HCT116 (cell line): ENCODE measurements around the gene ARRDC3. TPM values are rescaled to one million over a fixed set of nuclear protein-coding genes. Genes with fewer than 3 reads are reported as not detected.
A peak's percentile ranks its signal among the peaks of the same experiment; 100 is the strongest.

ENCODE experiments used
- ATAC-seq: fragments of 200-7000 bp; cut with Tn5 transposase; 2 replicates; pipeline ENCODE4 v1.9.1; 2020; ENCODE audit warnings: mild to moderate bottlenecking, moderate library complexity
- BruUV-seq: library from RNA; stranded (reverse); fragments of 400-500 nt; replicated peaks from 2 replicates; lab custom pipeline; 2021; lab: Mats Ljungman, UMichigan
- CTCF ChIA-PET: fragments of 300-600 bp; sonication (Branson Sonifier 250); formaldehyde crosslinking; loops from one replicate; lab custom pipeline; 2021; ENCODE audit warnings: antibody characterized with exemption; lab: Charles Lee
- POLR2A ChIA-PET: fragments of 300-600, 350-600 bp; sonication (Branson Sonifier 250); formaldehyde crosslinking; loops from one replicate; lab custom pipeline; 2021; ENCODE audit warnings: antibody characterized with exemption; lab: Charles Lee
- RAD21 ChIA-PET, 2 experiments: fragments of 300-600 bp; sonication (Branson Sonifier 250); formaldehyde crosslinking; loops; one replicate each; lab custom pipeline; 2023; ENCODE audit warnings: low total read pairs in 2 of 2; ENCODE audit not compliant: uncharacterized antibody in 2 of 2, unreplicated experiment in 2 of 2, low non-redundant PET in 1 of 2; lab: Charles Lee
- DNase-seq: peaks from one replicate; pipeline ENCODE4 v3.0.0-alpha.2; 2010; ENCODE audit warnings: low read depth, low spot score
- H2AFZ ChIP-seq: fragments of 200-600 bp; shearing (Covaris generic), sonication (generic); 2 replicates; pipeline ENCODE4 v1.6.1; 2017; ENCODE audit warnings: low read depth, mixed run types, mixed read lengths, antibody characterized with exemption, low read length; ENCODE audit not compliant: poor library complexity, severe bottlenecking
- H3K27ac ChIP-seq: 2 replicates; pipeline ENCODE4 v1.5.1; 2012; ENCODE audit warnings: low read depth, low read length
- H3K27me3 ChIP-seq: fragments of 200-600 bp; sonication (generic); 2 replicates; pipeline ENCODE4 v1.6.1; 2016; ENCODE audit warnings: mixed run types, low read length, mixed read lengths; ENCODE audit not compliant: insufficient read depth
- H3K36me3 ChIP-seq, 2 experiments: fragments of 200-500 bp in 1 of 2; fragments of 200-600 bp in 1 of 2; sonication (Bioruptor generic) in 1 of 2; sonication (generic) in 1 of 2; 2 replicates each; pipeline versions ENCODE4 v1.5.1 to v1.6.1; 2014 to 2016; ENCODE audit warnings: low read length in 2 of 2, inconsistent platforms in 1 of 2, mixed read lengths in 1 of 2, mixed run types in 1 of 2; ENCODE audit not compliant: insufficient read depth in 2 of 2, control insufficient read depth in 1 of 2
- H3K4me1 ChIP-seq, 2 experiments: fragments of 200-600 bp in 1 of 2; sonication (generic) in 1 of 2; 2 replicates each; pipeline versions ENCODE4 v1.5.1 to v1.6.1; 2012 to 2017; ENCODE audit warnings: low read length in 2 of 2, inconsistent platforms in 1 of 2, mild to moderate bottlenecking in 1 of 2, mixed read lengths in 1 of 2, mixed run types in 1 of 2, moderate library complexity in 1 of 2; ENCODE audit not compliant: insufficient read depth in 2 of 2, control insufficient read depth in 1 of 2
- H3K4me2 ChIP-seq: fragments of 200-600 bp; sonication (generic); 2 replicates; pipeline ENCODE4 v1.6.1; 2017; ENCODE audit warnings: mixed run types, low read length, mixed read lengths
- H3K4me3 ChIP-seq, 2 experiments: fragments of 200-600 bp in 1 of 2; sonication (generic) in 1 of 2; replicated peaks in 1 of 2; 2 replicates each; pipeline ENCODE4 v1.5.1; 2011 to 2016; ENCODE audit warnings: low read length in 2 of 2, control low read depth in 1 of 2, low read depth in 1 of 2, mild to moderate bottlenecking in 1 of 2, mixed read lengths in 1 of 2, mixed run types in 1 of 2
- H3K79me2 ChIP-seq: fragments of 200-600 bp; sonication (generic); 2 replicates; pipeline ENCODE4 v1.6.1; 2017; ENCODE audit warnings: mild to moderate bottlenecking, mixed run types, low read length, moderate library complexity, mixed read lengths; ENCODE audit not compliant: insufficient read depth
- H3K9ac ChIP-seq: fragments of 200-600 bp; sonication (generic); 2 replicates; pipeline ENCODE4 v1.6.1; 2016; ENCODE audit warnings: low read length, mixed read lengths
- H3K9me2 ChIP-seq: fragments of 200-600 bp; sonication (generic), shearing (Covaris generic); 2 replicates; pipeline ENCODE4 v1.6.1; 2017; ENCODE audit warnings: mixed run types, mild to moderate bottlenecking, moderate library complexity; ENCODE audit not compliant: insufficient read depth
- H3K9me3 ChIP-seq, 2 experiments: fragments of 200-500 bp in 1 of 2; fragments of 200-600 bp in 1 of 2; sonication (Bioruptor generic) in 1 of 2; sonication (generic) in 1 of 2; 2 replicates each; pipeline ENCODE4 v1.6.1; 2014 to 2017; ENCODE audit warnings: low read length in 2 of 2, mixed read lengths in 2 of 2, inconsistent platforms in 1 of 2, low read depth in 1 of 2, mild to moderate bottlenecking in 1 of 2, mixed run types in 1 of 2, moderate library complexity in 1 of 2; ENCODE audit not compliant: control insufficient read depth in 1 of 2, insufficient read depth in 1 of 2
- H4K20me1 ChIP-seq: fragments of 200-600 bp; sonication (generic), shearing (Covaris generic); 2 replicates; pipeline ENCODE4 v1.6.1; 2017; ENCODE audit warnings: mixed run types, mild to moderate bottlenecking, moderate library complexity; ENCODE audit not compliant: insufficient read depth
- CEBPB ChIP-seq: IDR thresholded peaks from 2 replicates; pipeline ENCODE4 v1.6.1; 2012; ENCODE audit warnings: low read depth
- ELF1 ChIP-seq: IDR thresholded peaks from 2 replicates; pipeline ENCODE4 v1.6.1; 2012; ENCODE audit warnings: low read depth, borderline replicate concordance
- POLR2AphosphoS5 ChIP-seq: IDR thresholded peaks from 2 replicates; pipeline ENCODE4 v1.6.1; 2011; ENCODE audit warnings: mild to moderate bottlenecking, low read depth, low read length, moderate library complexity
- SP1 ChIP-seq: IDR thresholded peaks from 2 replicates; pipeline ENCODE4 v1.6.1; 2012; ENCODE audit warnings: low read depth
- ZNF274 ChIP-seq: fragments of 200-500 bp; sonication (Bioruptor generic); IDR thresholded peaks from 2 replicates; pipeline ENCODE4 v1.6.1; 2014; ENCODE audit warnings: mild to moderate bottlenecking, low read depth, low read length, inconsistent platforms
- intact Hi-C: fragments of 100-400 bp; cut with micrococcal nuclease; formaldehyde crosslinking; loops from 2 replicates; pipeline ENCODE4 v1.10.0; 2022
- total RNA-seq: library from RNA; stranded (reverse); gene quantifications from one replicate; pipeline ENCODE4 v1.2.1, GENCODE V29; 2021; ENCODE audit not compliant: unreplicated experiment

The ARRDC3 gene
- total RNA-seq, 1 experiment from 2014 or later: 41.5 TPM

DNA sequence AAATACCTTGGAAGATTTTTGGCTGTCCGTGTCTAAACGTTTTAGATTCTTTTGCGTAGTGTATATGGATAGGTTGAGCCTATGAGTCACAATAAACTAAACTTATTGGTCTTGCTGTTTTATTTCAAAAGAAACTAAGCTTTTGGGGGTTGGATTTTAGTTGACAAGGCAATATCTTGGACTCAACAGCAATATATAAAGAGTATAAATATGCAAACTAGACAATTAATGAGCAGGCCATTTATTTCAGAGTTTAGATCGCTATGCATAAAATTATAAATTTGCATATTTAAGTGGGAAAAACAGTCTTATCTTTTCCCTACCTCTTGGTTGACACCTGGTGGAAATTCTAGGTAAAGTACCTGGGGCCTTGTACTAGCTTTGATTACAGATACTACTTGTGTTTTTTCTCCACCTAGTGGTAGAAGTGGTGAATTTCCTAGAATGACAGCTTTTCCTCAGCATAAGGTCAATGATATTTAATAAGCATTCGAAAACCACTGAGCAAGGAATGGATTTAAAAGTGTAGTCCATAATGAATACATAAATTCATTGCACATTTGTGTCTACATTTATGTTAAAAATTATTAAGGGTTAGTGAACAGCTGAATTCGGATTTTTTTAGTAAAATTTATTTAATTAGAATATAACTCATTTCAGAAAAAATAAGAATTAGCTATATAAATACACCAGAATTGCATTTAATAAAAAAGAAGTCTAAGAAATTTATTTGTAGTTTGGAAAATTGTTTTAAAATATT is 1.7 kb upstream of the ARRDC3 start (continued):
- TF ChIP-seq POLR2AphosphoS5: no peak
- no peak for TF ChIP-seq ELF1
- TF ChIP-seq ZNF274: no peak
- TF ChIP-seq, all 23 proteins: peak for 3

DNA sequence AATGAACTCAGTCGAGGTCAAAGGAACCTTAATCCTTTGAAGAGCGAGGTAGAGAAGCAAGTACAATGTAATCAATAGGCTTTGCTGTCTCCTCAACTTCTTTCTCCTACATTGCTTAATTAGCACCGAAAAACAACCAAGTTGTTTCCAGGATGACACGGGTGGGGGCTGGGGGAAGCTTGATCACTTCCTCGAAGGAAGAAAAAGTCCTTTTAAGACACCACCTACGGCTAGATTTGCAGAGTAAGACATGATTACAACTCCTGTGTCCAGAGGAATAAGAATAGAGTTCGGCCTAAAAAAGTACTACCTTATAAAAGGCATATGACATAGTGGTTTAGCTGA is 811 bp upstream of the ARRDC3 start:
- no peaks in the 10 kb centered on the region for H3K9me2 ChIP-seq
- H3K4me1 ChIP-seq: peaks cover 9 to 21% of the 10 kb centered on the region in 2 experiments; a peak in 3 of 4 replicates
- DNase-seq: no peak
- peaks cover 39% of the 10 kb centered on the region for H3K79me2 ChIP-seq
- RAD21 ChIA-PET: interaction anchor here (0.7 to 1.9 kb wide), 7 partner anchors 36 to 164 kb away, joined by 3 to 15 read pairs (median 5); no protein-coding TSS in a partner anchor
- H3K27ac ChIP-seq: peak overlapping the region; percentile 93
- H2AFZ ChIP-seq: no peak overlapping the region
- CTCF ChIA-PET: interaction anchor here (0.6 to 5.3 kb wide), 11 partner anchors 36 to 1768 kb away, joined by 3 to 111 read pairs (median 11); no protein-coding TSS in a partner anchor
- H3K4me3 ChIP-seq: peak overlapping the region; percentile 67 to 77
- no TSS peak for BruUV-seq
- TF ChIP-seq CEBPB (peak; percentile 52), SP1 (no peak)
- no peaks in the 10 kb centered on the region; a peak in 1 of 4 replicates for H3K36me3 ChIP-seq
- H3K9ac ChIP-seq: peak overlapping the region; percentile 89
- intact Hi-C loops: loop anchor here (1.0 to 10.0 kb wide), 4 partner anchors 69 to 519 kb away; no protein-coding TSS in a partner anchor
- ATAC-seq: no peak
- peak overlapping the region; percentile 82 for H3K4me2 ChIP-seq
- H3K9me3 ChIP-seq: no peaks in the 10 kb centered on the region
- POLR2A ChIA-PET: interaction anchor here (0.7 to 2.0 kb wide), 28 partner anchors 13 to 522 kb away, joined by 3 to 16 read pairs (median 5); no protein-coding TSS in a partner anchor
- H4K20me1 ChIP-seq: no peaks in the 10 kb centered on the region
- no peaks in the 10 kb centered on the region for H3K27me3 ChIP-seq
